ENCODE results near the gene KCNH1. TPM values are rescaled to one million over a fixed set of nuclear protein-coding genes. Genes with fewer than 3 reads are reported as not detected.

KCNH1 gene
- total RNA-seq, 1 donor from 2014 or later: 6.3 TPM

GRCh38 chr1:210944252-210944651 is 189.7 kb downstream of the KCNH1 start:
- H3K4me1 Mint-ChIP-seq (ENCODE audit: low read depth): peaks cover 3% of the 10 kb centered on the region
- no peak for TF ChIP-seq CTCF (IDR thresholded peaks at IDR 0.05)
- H3K9me3 Mint-ChIP-seq (ENCODE audit: low read depth): no peaks in the 10 kb centered on the region
- DNase-seq (ENCODE audit: low spot score): no peak
- H3K27ac Mint-ChIP-seq (ENCODE audit: unreplicated experiment): no peak overlapping the region
- no peaks in the 10 kb centered on the region for H3K27me3 Mint-ChIP-seq (ENCODE audit: low read depth)
- H3K36me3 Mint-ChIP-seq (ENCODE audit: low read depth): no peaks in the 10 kb centered on the region
- no peak overlapping the region for H3K4me3 Mint-ChIP-seq (ENCODE audit: unreplicated experiment)

GRCh38 chr1:210942513-210942912 is 191.4 kb downstream of the KCNH1 start:
- no peaks in the 10 kb centered on the region for H3K27me3 Mint-ChIP-seq (ENCODE audit: low read depth)
- DNase-seq (ENCODE audit: low spot score): no peak
- no peaks in the 10 kb centered on the region for H3K36me3 Mint-ChIP-seq (ENCODE audit: low read depth)
- H3K4me3 Mint-ChIP-seq (ENCODE audit: unreplicated experiment): no peak overlapping the region
- no peaks in the 10 kb centered on the region for H3K4me1 Mint-ChIP-seq (ENCODE audit: low read depth)
- H3K27ac Mint-ChIP-seq (ENCODE audit: unreplicated experiment): no peak overlapping the region
- TF ChIP-seq CTCF (IDR thresholded peaks at IDR 0.05): no peak
- no peaks in the 10 kb centered on the region for H3K9me3 Mint-ChIP-seq (ENCODE audit: low read depth)

- H3K4me1 Mint-ChIP-seq (ENCODE audit: low read depth): no peaks in the 10 kb centered on the region
- TF ChIP-seq CTCF (IDR thresholded peaks at IDR 0.05): no peak
- H3K4me3 Mint-ChIP-seq (ENCODE audit: unreplicated experiment): no peak overlapping the region
- no peaks in the 10 kb centered on the region for H3K27me3 Mint-ChIP-seq (ENCODE audit: low read depth)
- H3K36me3 Mint-ChIP-seq (ENCODE audit: low read depth): no peaks in the 10 kb centered on the region
- H3K9me3 Mint-ChIP-seq (ENCODE audit: low read depth): no peaks in the 10 kb centered on the region
- no peak for DNase-seq (ENCODE audit: low spot score)
- no peak overlapping the region for H3K27ac Mint-ChIP-seq (ENCODE audit: unreplicated experiment)
These were observed 193.8 kb downstream of the KCNH1 start for GRCh38 chr1:210940081-210940617.

GRCh38 chr1:210938416-210938925 is 195.5 kb downstream of the KCNH1 start:
- H3K4me3 Mint-ChIP-seq (ENCODE audit: unreplicated experiment): no peak overlapping the region
- peaks cover 3% of the 10 kb centered on the region for H3K9me3 Mint-ChIP-seq (ENCODE audit: low read depth)
- no peaks in the 10 kb centered on the region for H3K4me1 Mint-ChIP-seq (ENCODE audit: low read depth)
- H3K36me3 Mint-ChIP-seq (ENCODE audit: low read depth): no peaks in the 10 kb centered on the region
- peak; percentile 28 for TF ChIP-seq CTCF (IDR thresholded peaks at IDR 0.05)
- no peak overlapping the region for H3K27ac Mint-ChIP-seq (ENCODE audit: unreplicated experiment)
- no peaks in the 10 kb centered on the region for H3K27me3 Mint-ChIP-seq (ENCODE audit: low read depth)
- DNase-seq (ENCODE audit: low spot score): no peak

GRCh38 chr1:210937846-210938245 is 196.1 kb downstream of the KCNH1 start:
- Mint-ChIP-seq H3K27me3 (ENCODE audit: low read depth) (no peaks in the 10 kb centered on the region), H3K27ac (ENCODE audit: unreplicated experiment) (no peak overlapping the region), H3K4me3 (ENCODE audit: unreplicated experiment) (no peak overlapping the region), H3K9me3 (ENCODE audit: low read depth) (peaks cover 3% of the 10 kb centered on the region), H3K4me1 (ENCODE audit: low read depth) (no peaks in the 10 kb centered on the region), H3K36me3 (ENCODE audit: low read depth) (no peaks in the 10 kb centered on the region)
- DNase-seq (ENCODE audit: low spot score): no peak
- no peak for TF ChIP-seq CTCF (IDR thresholded peaks at IDR 0.05)
